Effector memory CD8-positive, alpha-beta T cell (primary cell): ENCODE results near the gene SH2D1A.

Source experiments
- ATAC-seq: fragments of 150-1000 bp; cut with Tn5 transposase; replicated peaks from 2 replicates; pipeline ENCODE4 v1.10.0; 2021; ENCODE audit warnings: mild to moderate bottlenecking, moderate library complexity
- DNase-seq, 3 experiments: peaks; one replicate each; pipeline ENCODE4 v3.0.0; 2021
- H3K27ac Mint-ChIP-seq, 2 donors: one replicate each; pipeline ENCODE4 v1.8.0; 2022; ENCODE audit warnings: mild to moderate bottlenecking in 2 of 2, mixed read lengths in 2 of 2, moderate library complexity in 2 of 2
- H3K27me3 Mint-ChIP-seq, 2 donors: one replicate each; pipeline ENCODE4 v1.8.0; 2022; ENCODE audit warnings: mixed read lengths in 2 of 2
- H3K36me3 Mint-ChIP-seq: one replicate; pipeline ENCODE4 v1.8.0; 2022; ENCODE audit warnings: mild to moderate bottlenecking, moderate library complexity, mixed read lengths; ENCODE audit not compliant: insufficient read depth
- H3K4me1 Mint-ChIP-seq, 2 donors: one replicate each; pipeline ENCODE4 v1.8.0; 2022; ENCODE audit warnings: low read depth in 2 of 2, mixed read lengths in 2 of 2
- H3K4me3 Mint-ChIP-seq, 2 donors: one replicate each; pipeline ENCODE4 v1.8.0; 2022; ENCODE audit warnings: mild to moderate bottlenecking in 2 of 2, mixed read lengths in 2 of 2, moderate library complexity in 2 of 2
- H3K9me3 Mint-ChIP-seq, 2 donors: one replicate each; pipeline ENCODE4 v1.8.0; 2022; ENCODE audit warnings: mixed read lengths in 2 of 2

SH2D1A gene

GRCh38 chrX:124413244-124413643 lies 66.9 kb downstream of the SH2D1A start:
- Mint-ChIP-seq H3K27ac (no peak overlapping the region), H3K36me3 (no peaks in the 10 kb centered on the region), H3K27me3 (no peaks in the 10 kb centered on the region), H3K4me1 (no peaks in the 10 kb centered on the region), H3K4me3 (no peak overlapping the region), H3K9me3 (no peaks in the 10 kb centered on the region)
- ATAC-seq: no peak
- DNase-seq: no peak

- Mint-ChIP-seq H3K36me3 (no peaks in the 10 kb centered on the region), H3K9me3 (no peaks in the 10 kb centered on the region), H3K27ac (no peak overlapping the region), H3K4me3 (no peak overlapping the region), H3K4me1 (no peaks in the 10 kb centered on the region), H3K27me3 (no peaks in the 10 kb centered on the region)
- ATAC-seq (no peak), DNase-seq (no peak)
These were observed 67.9 kb downstream of the SH2D1A start for GRCh38 chrX:124414281-124414680.

- Mint-ChIP-seq H3K36me3 (no peaks in the 10 kb centered on the region), H3K27ac (no peak overlapping the region), H3K4me1 (no peaks in the 10 kb centered on the region), H3K9me3 (no peaks in the 10 kb centered on the region), H3K4me3 (no peak overlapping the region), H3K27me3 (no peaks in the 10 kb centered on the region)
- no peak for DNase-seq
- no peak for ATAC-seq
These were observed 68.9 kb downstream of the SH2D1A start for GRCh38 chrX:124415115-124415800.

GRCh38 chrX:124421898-124422655 lies 75.7 kb downstream of the SH2D1A start:
- no peaks in the 10 kb centered on the region for H3K36me3 Mint-ChIP-seq
- no peak for ATAC-seq
- no peaks in the 10 kb centered on the region for H3K4me1 Mint-ChIP-seq
- no peak overlapping the region for H3K4me3 Mint-ChIP-seq
- DNase-seq: no peak
- no peaks in the 10 kb centered on the region for H3K27me3 Mint-ChIP-seq
- H3K9me3 Mint-ChIP-seq: peaks cover 0 to 2% of the 10 kb centered on the region in 2 donors
- H3K27ac Mint-ChIP-seq: no peak overlapping the region
